ENCODE results near the gene FALEC.
A peak's percentile ranks its signal among the peaks of the same experiment; 100 is the strongest.
"Not testable (repeated sequence)": the region's sequence is repeated elsewhere in the genome, so short reads cannot be mapped to it uniquely, and the experiment has no call there.

FALEC gene

DNA sequence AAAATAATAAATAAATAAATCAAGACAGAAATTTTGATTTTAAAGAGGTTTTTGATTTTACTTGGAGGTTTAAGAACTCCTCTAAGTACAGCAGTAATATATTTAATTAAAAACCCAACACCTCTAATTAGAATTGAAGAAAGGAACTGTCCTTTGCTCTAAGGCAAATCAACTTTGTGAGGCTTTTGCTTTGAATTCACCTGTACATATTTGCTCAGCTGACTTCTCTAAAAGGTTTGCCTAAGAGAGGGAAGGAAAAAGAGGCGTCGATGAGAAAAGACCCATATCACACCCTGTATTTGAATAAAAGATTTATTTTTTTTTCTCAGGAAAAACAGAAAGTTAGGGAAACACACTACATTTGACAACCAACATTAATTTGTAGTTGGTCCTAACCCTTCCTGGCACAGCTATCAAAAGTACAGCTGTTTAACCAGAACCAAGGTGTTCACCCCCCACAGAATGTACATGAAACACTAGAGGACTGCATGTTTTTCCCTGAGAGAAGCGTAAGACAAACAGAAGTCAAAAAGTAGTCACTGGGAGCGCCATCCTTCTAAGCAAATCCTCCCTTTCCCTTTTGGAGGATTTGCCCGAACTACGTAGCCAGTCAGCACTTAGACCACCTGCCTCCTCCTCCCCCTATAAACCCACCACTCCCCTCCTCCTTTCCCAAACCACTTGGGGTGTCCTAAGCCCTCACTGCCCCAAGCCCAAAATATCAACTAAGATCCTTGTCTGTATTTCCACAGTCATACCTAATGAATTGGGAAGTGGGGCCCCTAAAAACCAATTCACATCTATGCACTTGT, 58.9 kb downstream of the FALEC start:
- no peak for DNase-seq (ENCODE audit: low read depth in 2 of 2, low spot score in 1 of 2)

DNA sequence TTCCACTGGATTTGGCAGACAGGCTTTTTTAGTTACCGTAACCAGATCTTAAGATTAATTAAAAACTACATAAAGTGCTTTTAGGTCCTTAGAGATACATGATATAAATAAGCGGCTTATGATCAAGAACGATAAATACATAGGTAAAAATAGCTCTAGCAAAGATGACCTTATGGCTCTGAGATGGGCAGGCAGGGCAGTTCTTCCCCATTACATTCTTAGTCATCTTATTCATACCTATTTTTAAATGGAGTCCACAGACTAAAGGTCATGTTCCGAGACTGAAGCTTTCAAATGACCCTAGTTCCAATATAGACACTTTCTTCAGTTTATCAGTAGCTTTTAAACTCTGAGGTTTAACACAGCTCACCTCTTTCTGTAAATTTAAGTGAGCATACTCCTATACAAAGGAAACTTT, 59.5 kb downstream of the FALEC start:
- no peak for DNase-seq (ENCODE audit: low read depth in 2 of 2, low spot score in 1 of 2)

DNA sequence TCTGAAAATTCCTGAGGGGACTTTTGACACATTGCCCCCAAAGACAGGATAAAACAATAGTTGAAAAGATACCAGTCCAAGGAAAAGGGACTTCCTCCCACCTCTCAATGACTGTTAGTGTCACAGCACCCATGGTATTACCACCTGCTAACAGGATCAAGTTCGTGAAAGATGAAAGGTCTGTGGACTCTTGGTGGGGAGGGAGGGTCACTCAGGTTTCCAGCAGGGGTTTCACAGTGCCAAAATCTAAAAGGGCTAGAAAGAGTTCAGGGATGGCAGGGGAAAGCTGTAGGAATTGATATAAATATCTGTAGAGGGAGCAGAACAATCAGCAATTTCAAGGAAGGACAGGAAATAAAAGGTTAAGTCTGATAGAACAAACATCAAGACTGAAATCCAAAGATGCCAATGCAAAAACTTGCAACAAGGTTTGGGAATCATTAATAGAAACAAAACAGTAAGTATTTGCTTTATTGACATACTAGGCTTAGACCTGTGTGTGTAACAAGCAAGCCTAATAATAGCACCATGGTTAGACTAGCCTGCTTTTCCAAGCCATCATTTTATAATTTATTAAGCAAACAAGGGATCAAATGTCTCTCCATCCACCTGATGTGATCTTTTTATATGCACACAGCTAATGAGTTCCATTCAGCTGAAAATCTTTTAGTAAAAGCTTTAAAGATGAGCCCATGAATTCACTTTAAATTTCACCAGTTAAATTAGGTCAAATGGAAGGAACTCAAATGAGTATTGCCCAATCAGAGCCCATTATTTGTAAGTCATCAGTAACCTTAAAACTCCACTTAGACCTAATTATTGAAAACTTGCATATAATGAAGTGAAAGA, 60.2 kb downstream of the FALEC start:
- DNase-seq (ENCODE audit: low read depth in 2 of 2, low spot score in 1 of 2): no peak

DNA sequence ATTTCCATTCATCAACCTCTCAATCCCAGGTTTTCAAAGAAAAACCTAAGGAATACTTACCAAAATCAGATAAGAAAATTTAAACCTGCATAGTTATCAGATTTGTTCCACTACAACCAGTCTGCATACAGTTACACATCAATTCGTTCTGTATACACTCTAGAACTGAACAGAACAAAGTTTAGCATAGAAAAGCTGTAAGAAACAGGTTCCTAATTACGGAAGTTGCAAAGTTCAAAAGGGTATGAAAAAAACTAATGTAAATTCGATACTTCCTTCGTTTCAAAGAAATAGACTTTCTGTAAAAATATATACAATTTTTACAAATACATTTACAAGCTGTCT, 60.8 kb downstream of the FALEC start:
- DNase-seq (ENCODE audit: low read depth in 2 of 2, low spot score in 1 of 2): no peak

DNA sequence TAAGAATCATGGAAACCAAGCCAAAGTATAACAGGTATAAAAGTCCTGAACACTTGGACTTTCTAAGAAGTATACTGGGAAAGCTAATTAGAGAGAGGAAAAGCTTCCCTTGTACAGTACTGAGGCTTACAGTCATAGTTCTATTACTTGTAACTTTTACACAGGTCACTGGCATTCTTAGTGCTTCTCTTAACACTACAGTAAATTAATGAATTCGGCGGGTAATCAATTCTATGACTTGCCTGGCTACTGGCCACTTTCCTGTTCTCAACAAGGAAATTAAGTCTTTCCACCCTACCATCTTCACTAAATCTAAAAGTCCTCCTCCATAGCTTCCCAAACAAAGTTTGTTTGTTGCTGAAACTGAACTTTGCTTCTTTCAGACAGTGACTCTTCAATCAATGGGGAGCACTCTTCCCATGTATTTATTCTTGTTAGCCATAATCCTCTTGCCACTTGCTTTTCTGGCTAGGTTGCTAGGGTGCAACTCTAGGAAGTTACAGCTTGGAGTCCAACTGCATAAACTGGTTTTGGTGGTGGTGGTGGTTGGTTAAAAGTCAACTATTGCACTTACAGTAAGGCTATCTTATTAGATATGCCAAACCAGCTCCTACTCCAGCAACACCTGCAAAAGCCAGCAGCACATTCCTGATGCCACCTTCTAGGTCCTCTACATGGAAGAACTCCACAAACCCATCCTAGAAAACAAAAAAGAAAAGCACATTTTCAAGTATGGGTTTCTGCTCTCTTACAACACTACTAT, 61.4 kb downstream of the FALEC start:
- no peak for DNase-seq (ENCODE audit: low read depth in 2 of 2, low spot score in 1 of 2)

DNA sequence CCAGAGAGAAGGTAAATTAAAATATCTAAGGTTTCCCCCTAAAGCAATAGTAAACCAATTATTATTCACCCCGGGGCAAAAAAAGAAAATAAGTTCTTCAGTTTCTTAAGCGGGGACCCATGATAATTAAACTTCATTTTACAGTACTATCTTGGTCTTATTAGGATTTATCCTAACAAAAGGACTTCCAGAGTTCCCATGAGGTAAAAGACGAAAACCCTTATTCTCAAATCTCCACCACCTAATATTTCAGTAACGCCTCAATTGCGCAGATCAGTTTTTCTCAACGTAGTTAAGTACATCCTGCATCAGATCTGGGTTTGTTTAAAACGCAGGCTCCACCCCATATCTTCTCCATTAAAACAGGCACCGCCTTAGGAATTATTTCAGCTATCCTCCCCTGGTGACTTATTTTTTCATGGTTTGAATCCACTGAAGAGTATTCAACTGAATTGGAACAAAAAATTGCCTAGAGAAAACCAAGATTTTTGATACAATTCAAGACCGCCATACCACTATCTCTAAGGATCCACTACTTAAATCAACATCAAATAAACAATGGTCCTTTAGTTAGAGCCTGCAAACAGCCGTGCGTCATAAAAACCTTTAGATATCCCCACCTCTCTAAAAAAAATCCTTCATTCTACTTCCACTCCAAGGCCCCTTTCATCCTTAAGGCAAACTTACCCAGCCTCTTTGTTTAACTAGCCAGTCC, 62.2 kb downstream of the FALEC start:
- no peak for DNase-seq (ENCODE audit: low read depth in 2 of 2, low spot score in 1 of 2)

DNA sequence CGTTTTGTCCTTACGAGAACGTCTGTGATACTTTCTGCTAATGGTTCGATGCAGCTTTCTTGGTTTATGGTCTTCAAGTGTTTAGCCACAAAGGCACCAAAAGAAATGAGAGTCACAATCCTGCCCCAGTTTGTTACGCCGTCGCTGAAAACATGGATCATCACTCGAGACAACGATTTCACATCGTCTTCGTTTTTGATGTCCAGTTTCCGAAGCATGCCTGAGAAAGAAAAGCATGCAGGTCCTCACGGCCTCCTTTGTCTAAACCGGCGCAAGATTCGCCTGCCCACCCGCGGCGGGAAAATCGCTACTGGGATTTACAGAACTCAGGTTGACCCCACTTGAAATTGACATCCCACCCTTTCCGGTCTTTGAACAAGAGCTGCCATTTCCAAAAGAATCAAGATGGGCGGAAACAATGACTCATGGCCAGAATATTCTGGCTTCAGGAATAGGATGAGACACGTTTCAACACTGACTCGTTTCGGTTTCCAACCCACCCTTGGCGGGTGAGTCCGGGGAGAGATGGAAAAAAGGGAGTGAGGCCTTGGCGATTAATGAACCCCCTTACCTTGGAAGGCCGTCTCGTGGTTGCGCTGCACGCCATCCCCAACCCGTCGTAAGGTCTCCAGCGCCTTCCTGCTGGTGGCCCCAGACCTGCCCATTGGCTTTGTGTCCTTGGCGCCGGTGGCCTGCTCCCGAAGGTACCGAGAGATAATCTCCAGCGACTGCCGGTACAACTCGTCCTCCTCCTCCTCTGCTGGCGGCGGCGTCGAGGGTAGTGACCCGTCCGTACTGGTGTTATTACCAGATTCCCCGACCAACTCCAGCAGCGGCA, 62.9 kb downstream of the FALEC start:
- no peak for DNase-seq (ENCODE audit: low read depth in 2 of 2, low spot score in 1 of 2)

DNA sequence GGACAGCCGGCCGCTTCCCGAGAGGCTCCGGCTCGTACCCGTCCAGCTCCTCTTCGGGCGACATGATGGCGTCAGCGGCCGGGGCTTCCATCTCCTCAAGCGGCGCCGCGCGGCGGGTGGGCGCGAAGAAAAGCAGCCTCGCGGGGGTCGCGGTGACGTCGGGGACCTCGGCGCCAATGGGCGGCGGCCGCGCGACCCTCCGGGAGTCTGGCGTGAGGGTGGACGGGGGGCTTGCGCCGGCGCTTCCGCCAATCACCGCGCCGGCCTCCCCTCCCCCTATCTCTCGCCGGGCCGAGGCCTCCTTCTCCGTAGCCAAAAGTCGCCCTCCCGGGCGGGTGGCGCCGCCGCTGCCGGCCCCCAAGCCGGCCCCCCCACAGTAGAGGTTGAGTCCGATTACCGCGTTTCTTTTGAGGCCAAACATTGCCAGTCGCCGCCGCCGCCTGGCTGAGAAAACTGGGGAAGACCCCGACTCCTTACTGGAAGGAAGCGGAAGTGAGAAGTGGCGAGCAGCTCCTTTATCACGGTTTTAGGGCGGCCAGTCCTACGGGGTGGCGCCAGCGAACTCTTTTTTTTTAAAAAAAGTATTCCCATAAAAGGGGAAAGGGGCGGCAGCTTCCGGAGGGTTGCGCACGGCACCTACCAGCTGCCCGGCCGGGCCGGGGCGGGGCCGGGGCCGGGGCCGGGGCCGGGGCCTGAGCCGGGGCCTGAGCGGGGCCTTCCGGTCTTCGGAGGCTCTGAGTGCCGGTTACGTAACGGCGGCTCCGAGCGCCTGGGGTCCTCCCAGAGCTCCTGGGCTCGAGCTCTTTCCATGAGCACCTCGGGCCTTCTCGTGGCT, 63.8 kb downstream of the FALEC start, which contains the start of gene MCL1:
MCL1 (minus strand) TSS at position 501 of the 835 bp plus-strand sequence; CDS start at position 421, 80 bp downstream.
- DNase-seq (ENCODE audit: low read depth in 2 of 2, low spot score in 1 of 2): peak; percentile 80 to 82

DNA sequence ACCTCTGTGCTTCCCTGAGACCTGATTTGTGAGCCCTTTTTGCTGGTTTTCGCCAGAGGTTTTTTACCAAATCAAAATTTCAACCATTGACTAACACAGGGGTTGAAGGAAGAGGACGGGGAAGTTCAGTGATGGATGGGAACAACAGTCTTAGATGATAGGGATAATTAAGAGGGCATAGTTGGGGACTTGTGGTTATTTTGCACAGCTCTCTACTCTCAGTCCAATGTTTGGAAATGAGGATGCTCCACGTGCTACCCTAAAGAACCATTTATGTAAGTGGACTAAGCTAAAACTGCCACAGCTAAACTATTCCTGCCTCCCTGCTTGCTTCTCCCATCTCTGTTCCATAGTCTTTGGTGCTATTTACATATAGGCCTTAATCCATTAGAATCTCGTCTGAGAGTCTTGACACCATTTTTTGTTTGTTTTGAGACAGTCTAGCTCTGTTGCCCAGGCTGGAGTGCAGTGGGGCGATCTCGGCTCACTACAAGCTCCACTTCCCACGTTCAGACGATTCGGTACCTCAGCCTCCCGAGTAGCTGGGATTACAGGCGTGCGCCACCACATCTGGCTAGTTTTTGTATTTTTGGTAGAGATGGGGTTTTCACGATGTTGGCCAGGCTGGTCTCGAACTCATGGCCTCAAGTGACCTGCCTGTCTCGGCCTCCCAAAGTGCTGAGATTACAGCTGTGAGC, 64.5 kb downstream of the FALEC start:
- DNase-seq (ENCODE audit: low read depth in 2 of 2, low spot score in 1 of 2): no peak

DNA sequence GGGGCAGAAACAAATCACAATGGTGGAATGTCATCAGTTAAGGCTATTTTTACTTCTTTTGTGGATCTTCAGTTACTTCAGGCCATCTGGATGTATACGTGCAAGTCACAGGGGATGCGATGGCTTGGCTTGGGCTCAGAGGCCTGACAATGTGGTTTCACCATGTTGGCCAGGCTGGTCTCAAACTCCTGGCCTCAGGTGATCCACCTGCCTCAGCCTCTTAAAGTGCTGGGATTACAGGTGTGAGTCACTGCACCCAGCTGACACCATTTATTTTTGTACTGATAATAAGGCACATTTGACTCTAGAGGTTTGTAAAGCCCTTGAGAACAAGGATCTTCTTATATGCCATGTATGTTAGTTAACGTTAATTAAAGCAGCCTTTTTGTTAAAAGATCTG, 65.4 kb downstream of the FALEC start:
- DNase-seq (ENCODE audit: low read depth in 2 of 2, low spot score in 1 of 2): not testable (repeated sequence)

DNA sequence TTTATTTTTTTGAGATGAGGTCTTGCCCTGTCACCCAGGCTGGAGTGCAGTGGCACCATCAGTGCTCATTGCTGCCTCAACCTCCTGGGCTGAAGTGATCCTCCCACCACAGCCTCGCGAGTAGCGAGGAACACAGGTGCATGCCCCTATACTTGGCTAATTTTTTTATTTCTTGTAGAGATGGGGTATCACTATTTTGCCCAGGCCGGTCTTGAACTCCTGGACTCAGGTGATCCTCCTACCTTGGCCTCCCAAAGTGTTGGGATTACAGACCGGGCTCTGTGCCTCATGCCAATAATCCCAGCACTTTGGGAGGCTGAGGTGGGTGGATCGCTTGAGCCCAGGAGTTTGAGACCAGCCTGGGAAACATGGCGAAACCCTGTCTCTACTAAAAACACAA, 65.9 kb downstream of the FALEC start:
- not testable (repeated sequence) for DNase-seq (ENCODE audit: low read depth in 2 of 2, low spot score in 1 of 2)

DNA sequence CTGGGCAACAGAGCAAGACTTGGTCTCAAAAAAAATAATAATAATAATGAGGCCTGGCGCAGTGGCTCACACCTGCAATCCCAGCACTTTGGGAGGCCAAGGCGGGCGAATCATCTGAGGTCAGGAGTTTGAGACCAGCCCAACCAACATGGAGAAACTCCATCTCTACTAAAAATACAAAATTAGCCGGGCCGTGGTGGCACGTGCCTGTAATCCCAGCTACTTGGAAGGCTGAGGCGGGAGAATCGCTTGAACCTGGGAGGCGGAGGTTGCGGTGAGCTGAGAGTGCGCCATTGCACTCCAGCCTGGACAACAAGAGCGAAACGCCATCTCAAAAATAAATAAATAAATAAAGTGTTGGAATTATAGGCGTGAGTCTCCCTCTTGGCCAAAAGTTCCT, 66.4 kb downstream of the FALEC start:
- DNase-seq (ENCODE audit: low read depth in 2 of 2, low spot score in 1 of 2): not testable (repeated sequence)

DNA sequence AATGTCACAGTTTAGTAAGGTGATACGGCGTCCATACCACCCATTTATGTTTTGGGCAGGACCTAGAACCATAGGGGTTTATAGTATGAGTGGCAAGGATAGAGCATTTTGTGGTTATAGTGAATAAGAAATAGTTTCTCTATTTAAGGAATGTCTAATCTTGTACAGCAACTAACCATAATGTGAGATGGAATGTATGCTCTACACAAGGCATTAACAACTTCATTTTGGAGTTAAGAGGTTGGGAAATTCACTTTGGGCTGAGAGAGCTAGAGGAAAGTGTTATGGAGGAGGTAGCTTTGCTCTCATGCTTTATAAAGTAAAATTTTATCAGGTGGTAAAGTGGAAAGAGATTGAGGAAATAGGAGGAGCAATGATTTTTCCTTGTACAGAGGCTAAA, 66.8 kb downstream of the FALEC start:
- no peak for DNase-seq (ENCODE audit: low read depth in 2 of 2, low spot score in 1 of 2)
